Raji (cell line): ENCODE results near the gene COL9A3.
A peak's percentile ranks its signal among the peaks of the same experiment; 100 is the strongest.

Experiments used
- POLR2A ChIP-seq: IDR thresholded peaks from 2 replicates; pipeline ENCODE4 v1.6.1; 2011; ENCODE audit warnings: low read depth, low read length, control low read depth; ENCODE audit not compliant: insufficient read depth

COL9A3 gene

DNA sequence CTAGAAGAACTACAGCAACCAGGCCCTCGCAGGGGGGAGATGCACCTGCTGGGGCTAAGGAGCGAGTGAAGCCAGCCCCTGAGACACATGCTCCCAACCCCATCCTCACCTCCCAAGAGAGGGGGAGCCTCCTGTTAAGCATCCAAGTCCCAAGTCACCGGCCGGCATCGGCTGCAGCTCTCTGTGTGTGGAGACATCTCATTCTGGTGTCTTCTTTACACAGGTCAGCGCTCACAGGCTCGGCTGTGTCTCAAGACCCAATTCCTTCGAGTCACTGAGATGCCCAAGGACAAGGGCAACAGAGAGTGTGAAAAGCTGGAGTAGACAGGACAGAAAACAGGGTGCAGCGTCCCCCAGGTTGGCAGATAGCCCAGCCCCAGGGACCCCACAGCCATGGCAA lies 41.6 kb upstream of the COL9A3 start:
- no peak for TF ChIP-seq POLR2A

DNA sequence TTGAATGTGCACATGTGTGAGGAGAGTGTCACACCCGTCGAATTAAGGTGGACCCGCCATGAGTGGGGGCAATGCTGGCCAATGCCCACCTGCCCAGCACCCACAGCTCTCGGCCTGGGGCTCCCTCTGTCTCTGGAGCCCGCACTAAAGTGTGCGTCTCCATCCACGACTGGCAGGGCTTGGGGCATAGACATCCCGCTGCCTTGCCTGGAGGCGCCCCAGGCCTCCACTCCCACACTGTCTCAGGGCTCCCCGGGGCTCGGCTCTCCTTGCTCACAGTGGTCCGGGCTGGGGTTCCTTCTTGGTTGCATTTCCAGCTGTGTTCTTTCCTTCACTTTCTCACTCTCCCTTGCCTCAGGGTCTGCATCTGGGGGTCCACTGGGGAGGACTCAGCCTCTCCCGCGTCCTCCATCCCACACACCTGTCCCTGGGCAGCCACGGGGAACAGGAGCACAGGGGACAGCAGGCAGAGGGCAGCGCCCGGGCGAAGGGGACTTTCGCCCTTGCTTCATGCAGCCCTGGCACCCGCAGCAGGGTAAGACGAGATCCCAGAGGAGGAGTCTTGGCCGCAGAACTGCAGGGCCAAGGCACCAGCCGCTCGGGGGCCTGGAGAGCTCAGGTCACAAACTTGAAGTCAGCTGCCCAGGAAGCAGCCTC lies 40.7 kb upstream of the COL9A3 start:
- TF ChIP-seq POLR2A, result no peak

DNA sequence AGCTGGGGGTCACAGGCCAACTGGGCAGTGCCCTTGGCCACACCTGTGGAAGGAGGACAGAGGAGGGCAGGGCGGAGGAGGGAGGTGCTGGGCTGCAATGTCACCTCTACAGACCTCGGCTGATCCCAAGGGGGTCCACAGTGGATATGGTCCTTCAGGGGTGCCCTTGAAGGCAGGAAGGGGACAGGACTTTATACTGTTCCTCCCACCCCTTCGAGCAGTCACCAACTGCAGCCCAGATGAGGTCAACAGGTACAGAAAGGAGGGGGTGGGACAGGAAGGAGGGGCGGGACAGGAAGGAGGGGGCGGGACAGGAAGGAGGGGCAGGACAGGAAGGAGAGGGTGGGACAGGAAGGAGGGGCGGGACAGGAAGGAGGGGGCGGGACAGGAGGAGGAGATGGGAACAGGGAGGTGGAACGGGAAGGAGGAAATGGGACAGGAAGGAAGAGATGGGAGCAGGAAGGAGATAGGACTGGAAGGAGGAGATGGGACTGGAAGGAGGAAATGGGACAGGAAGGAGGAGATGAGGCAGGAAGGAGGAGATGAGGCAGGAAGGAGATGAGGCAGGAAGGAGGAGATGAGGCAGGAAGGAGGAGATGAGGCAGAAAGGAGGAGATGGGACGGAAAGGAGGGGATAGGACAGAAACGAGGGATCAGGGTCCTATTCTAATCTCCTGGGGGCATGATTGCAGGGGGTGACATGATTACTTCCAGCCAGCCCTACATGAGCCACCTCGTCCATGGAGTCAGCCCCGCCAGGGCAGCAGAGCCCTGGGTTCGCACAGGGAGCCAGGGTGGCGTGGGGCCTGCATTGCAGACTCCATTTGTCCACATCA lies 39.9 kb upstream of the COL9A3 start:
- peak; percentile 81 for TF ChIP-seq POLR2A

DNA sequence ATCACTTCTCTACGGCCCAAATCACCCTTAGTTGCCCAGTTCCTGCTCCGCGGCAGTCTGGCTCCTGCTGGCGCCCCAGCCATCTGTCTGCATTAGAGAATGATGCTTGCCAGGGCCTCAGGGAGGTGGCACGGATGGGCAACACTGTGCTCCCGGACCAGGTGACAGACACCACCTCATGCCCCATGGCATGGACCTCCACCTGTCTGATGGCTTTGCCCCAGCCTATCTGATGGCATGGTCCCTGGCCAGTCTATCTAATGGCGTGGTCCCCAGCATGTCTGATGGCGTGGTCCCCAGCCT lies 39.4 kb upstream of the COL9A3 start:
- TF ChIP-seq POLR2A, result no peak

DNA sequence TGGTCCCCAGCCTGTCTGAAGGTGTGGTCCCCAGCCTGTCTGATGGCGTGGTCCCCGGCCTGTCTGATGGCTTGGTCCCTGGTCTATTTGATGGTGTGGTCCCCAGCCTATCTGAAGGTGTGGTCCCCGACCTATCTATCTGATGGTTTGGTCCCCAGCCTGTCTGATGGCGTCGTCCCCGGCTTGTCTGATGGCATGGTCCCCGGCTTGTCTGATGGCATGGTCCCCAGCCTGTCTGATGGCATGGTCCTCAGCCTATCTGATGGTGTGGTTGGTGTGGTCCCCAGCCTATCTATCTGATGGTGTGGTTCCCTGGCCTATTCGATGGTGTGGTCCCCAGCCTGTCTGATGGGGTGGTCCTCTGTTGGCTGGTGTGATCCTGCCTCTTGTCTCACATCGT lies 38.8 kb upstream of the COL9A3 start:
- TF ChIP-seq POLR2A, result no peak; the same call in 1 of the 2 replicates

DNA sequence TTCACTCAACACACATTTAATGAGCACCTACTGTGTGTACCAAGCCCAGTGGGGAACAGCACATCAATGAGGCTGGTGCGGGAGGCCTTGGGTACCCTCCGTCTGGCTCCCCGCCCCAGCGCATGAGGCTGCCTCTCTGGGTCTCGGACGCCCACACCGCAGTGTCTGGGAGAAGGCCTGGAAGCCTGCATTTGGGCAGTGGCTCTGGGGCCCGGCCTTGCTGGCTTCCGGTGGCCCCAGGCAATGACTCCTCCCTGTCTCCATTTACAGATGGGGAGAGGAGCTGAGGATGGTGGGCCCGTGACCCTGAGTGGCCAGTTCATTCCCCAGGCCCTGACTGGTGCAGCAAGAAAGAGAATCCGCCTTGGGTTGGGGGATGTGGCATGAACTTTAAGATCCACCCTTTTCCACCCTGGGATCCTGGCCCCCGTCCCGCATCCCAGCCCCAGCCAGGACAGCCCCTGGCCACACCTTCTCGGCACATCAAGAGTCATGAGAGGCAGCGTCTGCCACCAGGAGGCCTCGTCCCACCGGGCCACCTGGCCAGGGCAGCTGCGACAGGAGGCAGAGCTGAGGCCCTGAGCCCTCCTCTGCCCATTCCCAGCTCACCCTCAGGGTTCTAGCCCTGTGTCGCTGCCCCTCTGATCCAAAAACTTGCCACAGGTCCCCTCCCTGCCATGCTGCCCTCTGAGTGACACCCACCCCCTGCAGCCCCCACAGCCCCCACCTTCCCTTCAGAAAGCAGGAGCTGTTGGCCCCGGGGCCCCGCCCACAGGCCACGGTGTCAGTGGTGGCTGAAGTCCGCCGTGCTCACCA lies 38.0 kb upstream of the COL9A3 start:
- no peak for TF ChIP-seq POLR2A

DNA sequence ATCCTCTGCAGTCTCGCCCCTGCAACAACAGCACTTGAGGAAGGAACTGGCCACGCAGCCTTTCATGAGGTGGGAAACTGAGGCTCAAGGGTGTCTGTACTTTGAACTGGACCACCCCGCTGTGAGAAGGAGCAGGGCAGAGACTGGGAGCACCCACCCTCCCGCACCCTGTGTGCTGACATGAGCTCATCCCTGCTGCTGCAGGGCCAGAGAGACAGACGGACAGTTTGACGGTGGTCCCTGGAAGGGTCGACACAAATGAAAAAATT lies 37.5 kb upstream of the COL9A3 start:
- no peak for TF ChIP-seq POLR2A

DNA sequence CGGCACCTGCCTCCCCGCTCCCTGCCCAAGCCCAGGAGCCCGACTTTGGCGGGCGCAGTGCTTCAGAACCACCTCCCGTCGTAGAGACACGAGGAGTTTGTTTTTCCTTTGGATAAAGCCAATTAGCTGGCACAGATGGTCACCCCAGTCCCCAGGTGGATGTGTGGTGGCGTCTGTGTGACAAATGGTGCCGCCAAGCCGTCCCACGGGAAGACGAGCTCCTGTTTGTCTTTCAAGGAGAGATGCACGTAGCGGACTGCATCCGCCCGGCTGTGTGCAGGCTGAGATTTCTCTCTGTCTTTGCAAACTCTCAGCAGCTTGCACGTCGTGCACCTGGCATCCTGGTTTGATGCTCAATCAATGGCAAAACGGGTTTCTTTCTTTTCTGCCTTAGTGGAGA lies 36.6 kb upstream of the COL9A3 start:
- no peak for TF ChIP-seq POLR2A

DNA sequence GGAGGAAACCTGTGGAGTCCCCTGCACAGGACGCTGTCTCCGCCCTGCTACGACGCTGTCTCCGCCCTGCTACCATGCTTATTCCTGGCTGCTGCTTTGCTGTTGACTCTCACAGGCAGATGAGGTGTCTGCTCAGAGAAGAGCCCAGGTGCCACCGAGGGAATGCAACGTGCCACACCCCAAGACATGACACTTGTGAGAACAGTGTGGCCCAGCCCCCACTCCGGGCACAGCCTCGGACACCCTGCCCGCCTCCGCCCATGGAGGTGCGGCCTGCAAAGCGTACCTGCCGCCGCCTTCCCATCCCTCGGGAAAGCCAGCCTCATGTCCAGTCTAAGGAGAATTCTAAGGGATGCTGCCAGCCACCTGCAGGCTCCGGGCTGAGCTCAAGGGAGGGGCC lies 36.2 kb upstream of the COL9A3 start:
- TF ChIP-seq POLR2A, result no peak

DNA sequence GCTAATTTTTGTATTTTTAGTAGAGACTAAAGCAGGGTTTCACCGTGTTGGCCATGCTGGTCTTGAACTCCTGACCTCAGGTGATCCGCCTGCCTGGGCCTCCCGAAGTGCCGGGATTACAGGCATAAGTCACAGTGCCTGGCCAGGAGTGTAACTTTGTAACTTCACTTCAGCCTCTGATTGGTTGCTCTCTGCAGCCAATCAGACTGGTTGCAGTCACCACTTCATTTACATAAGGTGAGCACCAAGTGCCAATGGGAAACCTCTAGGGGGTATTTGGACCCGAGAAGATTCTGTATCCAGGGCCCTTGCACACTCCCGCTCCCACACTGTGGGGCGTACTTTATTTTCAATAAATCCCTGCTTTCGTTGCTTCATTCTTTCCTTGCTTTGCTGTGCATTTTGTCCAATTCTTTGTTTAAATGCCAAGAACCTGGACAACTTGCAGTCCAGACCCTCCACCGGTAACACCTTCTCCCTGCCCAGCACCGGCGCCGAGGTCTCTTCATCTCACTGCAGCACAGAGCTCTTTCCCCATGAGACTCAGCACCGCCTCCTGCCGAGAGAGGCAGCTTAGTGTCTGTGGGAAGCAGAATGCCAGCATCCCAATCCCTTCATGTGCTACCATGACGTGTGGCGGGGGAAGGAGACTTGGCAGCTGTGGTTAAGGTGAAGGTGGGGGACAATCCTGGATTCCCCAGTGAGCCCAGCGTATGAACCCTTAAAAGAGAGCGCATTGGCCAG lies 34.5 kb upstream of the COL9A3 start:
- TF ChIP-seq POLR2A, result no peak

DNA sequence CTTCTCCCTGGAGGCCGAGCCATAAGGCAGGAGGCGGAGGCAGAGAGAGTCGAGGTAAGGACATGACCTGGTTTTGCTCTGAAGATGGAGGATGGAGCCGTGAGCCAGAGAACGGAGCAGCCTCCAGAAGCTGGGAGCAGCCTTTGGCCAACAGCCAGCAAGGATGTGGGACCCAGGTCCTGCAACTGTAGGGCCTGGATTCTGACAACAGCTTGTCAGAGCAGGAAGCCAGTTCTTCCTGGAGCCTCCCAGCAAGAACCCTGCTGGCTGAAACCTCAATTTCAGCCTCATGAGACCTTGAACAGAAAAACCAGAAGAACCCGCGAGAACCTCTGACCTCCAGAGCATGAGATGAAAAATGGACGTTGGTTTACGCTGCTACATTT lies 34.0 kb upstream of the COL9A3 start:
- no peak for TF ChIP-seq POLR2A

DNA sequence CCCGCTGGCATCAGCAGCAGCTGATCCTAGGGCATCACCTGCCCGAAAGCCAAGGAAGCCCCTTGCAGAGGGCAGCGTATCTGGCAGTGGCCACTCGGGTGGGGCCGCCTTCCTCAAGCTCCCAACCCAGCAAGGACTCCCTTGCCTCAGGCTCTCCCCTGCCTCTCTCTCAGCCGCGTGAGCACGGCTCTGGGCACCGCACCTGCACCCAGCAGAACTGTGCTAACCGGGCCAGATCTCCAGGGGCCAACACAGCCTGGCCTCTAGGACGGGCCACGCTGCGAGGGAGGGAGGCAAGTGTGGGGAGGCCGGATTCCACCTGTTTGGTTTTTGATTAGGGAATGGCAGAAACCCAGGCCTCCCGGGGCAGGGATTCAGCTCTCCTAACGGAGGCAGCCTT lies 32.4 kb upstream of the COL9A3 start:
- no peak for TF ChIP-seq POLR2A

DNA sequence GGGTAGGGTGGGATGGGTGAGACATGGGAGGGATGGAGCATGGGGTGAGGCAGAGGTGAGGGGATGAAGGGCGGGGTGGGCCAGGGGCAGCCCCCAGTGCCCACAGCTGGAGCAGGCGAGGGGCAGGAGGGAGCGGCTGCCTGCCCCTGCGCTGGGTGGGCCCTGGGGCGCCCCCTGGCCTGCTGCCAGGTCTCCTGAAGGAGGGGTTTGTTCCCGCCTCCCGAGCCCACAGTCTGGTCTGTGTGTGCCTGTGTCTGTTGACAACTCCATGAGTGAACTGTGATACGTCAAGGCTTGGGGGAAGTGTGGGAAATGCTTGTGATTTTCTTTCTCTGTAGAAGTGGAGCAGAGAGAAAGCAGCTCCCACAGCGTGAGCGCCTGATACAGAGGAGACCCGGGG lies 31.5 kb upstream of the COL9A3 start:
- TF ChIP-seq POLR2A, result no peak

DNA sequence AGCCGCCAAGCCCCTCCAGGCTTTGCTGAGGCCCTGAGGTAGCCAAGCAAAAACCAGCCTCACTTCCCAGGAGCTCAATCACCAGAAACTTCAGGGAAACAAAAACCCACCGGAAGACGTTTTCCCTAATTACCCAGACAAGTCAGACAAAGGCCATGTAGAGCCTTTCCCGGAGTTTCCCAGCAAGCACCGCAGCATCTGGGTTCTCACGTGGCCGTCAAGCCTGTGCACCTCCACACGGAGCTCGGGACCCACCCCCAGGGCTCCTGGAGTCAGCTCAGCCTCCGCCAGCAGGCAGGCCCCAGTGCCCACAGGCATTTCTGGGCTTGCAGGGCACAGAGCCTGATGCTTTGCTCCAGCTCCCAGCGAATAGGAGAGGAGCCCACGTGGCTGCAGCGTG lies 30.7 kb upstream of the COL9A3 start:
- TF ChIP-seq POLR2A, result no peak

DNA sequence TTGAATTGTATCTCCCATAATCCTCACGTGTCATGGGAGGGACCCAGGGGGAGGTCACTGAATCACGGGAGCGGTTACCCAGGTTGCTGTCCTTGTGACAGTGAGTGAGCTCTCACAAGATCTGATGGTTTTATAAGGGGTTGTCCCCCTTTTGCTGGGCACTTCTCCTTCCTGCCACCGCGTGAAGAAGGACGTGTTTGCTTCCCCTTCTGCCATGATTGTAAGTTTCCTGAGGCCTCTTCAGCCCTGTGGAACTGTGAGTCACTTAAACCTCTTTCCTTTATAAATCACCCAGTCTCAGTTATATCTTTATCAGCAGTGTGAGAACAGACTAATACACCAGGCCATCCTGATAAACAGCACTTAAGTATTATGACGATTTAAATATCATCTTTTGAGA lies 29.5 kb upstream of the COL9A3 start:
- TF ChIP-seq POLR2A, result no peak

DNA sequence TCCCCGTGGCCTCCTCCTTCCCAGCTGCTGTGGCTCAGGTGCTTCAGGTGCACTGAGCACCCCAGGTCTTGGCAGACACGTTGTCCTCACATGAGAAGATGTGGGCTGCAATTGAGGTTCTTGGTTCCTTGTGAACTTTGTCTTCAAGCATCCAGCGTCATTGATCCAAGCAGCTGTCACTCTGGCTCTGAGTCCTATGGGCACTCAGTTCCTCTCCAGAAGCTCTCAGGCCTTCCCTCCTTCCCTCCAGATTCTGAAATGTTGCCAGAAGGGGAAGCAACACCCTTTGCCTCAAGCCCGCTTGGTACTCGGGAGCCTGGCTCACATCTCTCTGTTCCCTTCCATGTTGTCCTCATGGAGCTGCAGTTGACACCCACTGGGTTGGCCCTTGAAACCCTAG lies 29.0 kb upstream of the COL9A3 start:
- no peak for TF ChIP-seq POLR2A
